Prostate gland (tissue), 2 donors: ENCODE measurements around the gene AFP.

ENCODE experiments used
- CTCF ChIP-seq, 4 experiments: fragments of 200-600 bp in 2 of 4; fragments of 450-650 bp in 2 of 4; sonication (generic) in 2 of 4; IDR thresholded peaks; 1 replicate in 3 of 4; 2 replicates in 1 of 4; pipeline ENCODE4 v1.5.1; 2016 to 2019; ENCODE audit warnings: antibody characterized with exemption in 4 of 4, mild to moderate bottlenecking in 2 of 4, moderate library complexity in 2 of 4
- POLR2A ChIP-seq: fragments of 450-650 bp; IDR thresholded peaks from one replicate; pipeline ENCODE4 v1.6.1; 2016; ENCODE audit warnings: antibody characterized with exemption, mild to moderate bottlenecking
- POLR2AphosphoS5 ChIP-seq: sonication (generic); formaldehyde crosslinking; IDR thresholded peaks from one replicate; pipeline ENCODE4 v1.6.1; 2017; ENCODE audit warnings: antibody characterized with exemption

GRCh38 chr4:73451981-73452747 is 16.1 kb downstream of the AFP start:
- TF ChIP-seq CTCF (IDR thresholded peaks at IDR 0.05), result no peak
- TF ChIP-seq POLR2A, result no peak
- no peak for TF ChIP-seq POLR2AphosphoS5
